Stimulated activated CD8-positive, alpha-beta memory T cell treated with anti-CD3 and anti-CD28 coated beads, Interleukin-7, amount 100 ng/mL, for 48 hours (primary cell): ENCODE measurements around the gene SLU7.

Source experiments
- DNase-seq, 2 donors: peaks; one replicate each; pipeline ENCODE4 v3.0.0-alpha.2; 2020; ENCODE audit warnings: low read depth in 1 of 2; ENCODE audit errors: extremely low read depth in 1 of 2

SLU7 gene

GRCh38 chr5:160418561-160419457 is at the start of gene SLU7:
Gene SLU7 (minus strand): TSS chr5:160419081. CDS start chr5:160415294, 3,787 bp downstream.
- DNase-seq, result peak; percentile 87 to 92

GRCh38 chr5:160468363-160468975 is 49.6 kb upstream of the SLU7 start:
- no peak for DNase-seq

- DNase-seq, result peak; percentile 85 to 86
These were observed 48.9 kb upstream of the SLU7 start for GRCh38 chr5:160467555-160468362.

GRCh38 chr5:160466889-160467554 is 48.1 kb upstream of the SLU7 start:
- no peak for DNase-seq

- DNase-seq, result no peak
These were observed 47.2 kb upstream of the SLU7 start for GRCh38 chr5:160466116-160466515.

GRCh38 chr5:160464466-160464797 is 45.6 kb upstream of the SLU7 start:
- no peak for DNase-seq

- no peak for DNase-seq
These were observed 45.0 kb upstream of the SLU7 start for GRCh38 chr5:160463740-160464465.

- no peak for DNase-seq
These were observed 44.3 kb upstream of the SLU7 start for GRCh38 chr5:160463227-160463626.

- no peak for DNase-seq
These were observed 43.3 kb upstream of the SLU7 start for GRCh38 chr5:160462167-160462566.

GRCh38 chr5:160461378-160461777 is 42.5 kb upstream of the SLU7 start:
- DNase-seq, result no peak

GRCh38 chr5:160460377-160461049 is 41.6 kb upstream of the SLU7 start:
- no peak for DNase-seq

- no peak for DNase-seq
These were observed 40.2 kb upstream of the SLU7 start for GRCh38 chr5:160458806-160459800.

GRCh38 chr5:160457252-160457651 is 38.4 kb upstream of the SLU7 start:
- DNase-seq, result no peak

- no peak for DNase-seq
These were observed 37.7 kb upstream of the SLU7 start for GRCh38 chr5:160456480-160457177.

- no peak for DNase-seq
These were observed 36.7 kb upstream of the SLU7 start for GRCh38 chr5:160455600-160455999.

- no peak for DNase-seq
These were observed 34.9 kb upstream of the SLU7 start for GRCh38 chr5:160453751-160454150.

GRCh38 chr5:160452795-160453194 is 33.9 kb upstream of the SLU7 start:
- no peak for DNase-seq

GRCh38 chr5:160452036-160452435 is 33.2 kb upstream of the SLU7 start:
- no peak for DNase-seq
